ENCODE measurements around the gene CPT1B. TPM values are rescaled to one million over a fixed set of nuclear protein-coding genes. Genes with fewer than 3 reads are reported as not detected.

CPT1B gene
- total RNA-seq, 4 donors from 2014 or later = 53.4 to 134 (median 63.7) TPM

DNA sequence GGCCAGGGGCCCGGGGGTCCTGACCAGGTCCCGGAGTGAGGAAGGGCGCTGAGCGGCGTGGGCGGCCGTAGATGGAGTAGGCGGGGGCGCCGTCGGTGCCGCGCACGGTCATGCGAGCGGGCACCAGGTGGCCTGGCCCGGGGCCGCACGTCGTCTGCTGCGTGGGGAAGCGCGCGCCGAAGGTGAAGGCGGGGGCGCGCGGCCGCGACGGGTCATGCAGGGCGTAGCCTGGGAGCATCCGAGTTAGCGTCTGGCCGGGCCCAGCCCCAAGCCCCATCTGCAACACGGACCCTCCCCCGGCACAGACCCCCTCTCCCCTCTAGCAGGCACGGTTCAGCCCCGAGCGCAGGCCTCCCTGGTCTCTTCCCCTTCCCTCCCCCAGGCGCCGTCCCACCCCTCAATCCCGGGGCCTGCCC, 46.7 kb downstream of the CPT1B start:
- Histone ChIP-seq H3K36me3 (no peaks in the 10 kb centered on the region), H3K27me3 (peaks cover 47 to 57% (median 49%) of the 10 kb centered on the region in 3 donors), H3K9me3 (no peaks in the 10 kb centered on the region), H3K4me1 (peaks cover 10 to 15% of the 10 kb centered on the region in 2 donors), H3K4me3 (peak overlapping the region; percentile 52 to 70 (median 58)), H3K27ac (peak overlapping the region; percentile 79 to 86 (median 82))
- TF ChIP-seq, protein P1, sequence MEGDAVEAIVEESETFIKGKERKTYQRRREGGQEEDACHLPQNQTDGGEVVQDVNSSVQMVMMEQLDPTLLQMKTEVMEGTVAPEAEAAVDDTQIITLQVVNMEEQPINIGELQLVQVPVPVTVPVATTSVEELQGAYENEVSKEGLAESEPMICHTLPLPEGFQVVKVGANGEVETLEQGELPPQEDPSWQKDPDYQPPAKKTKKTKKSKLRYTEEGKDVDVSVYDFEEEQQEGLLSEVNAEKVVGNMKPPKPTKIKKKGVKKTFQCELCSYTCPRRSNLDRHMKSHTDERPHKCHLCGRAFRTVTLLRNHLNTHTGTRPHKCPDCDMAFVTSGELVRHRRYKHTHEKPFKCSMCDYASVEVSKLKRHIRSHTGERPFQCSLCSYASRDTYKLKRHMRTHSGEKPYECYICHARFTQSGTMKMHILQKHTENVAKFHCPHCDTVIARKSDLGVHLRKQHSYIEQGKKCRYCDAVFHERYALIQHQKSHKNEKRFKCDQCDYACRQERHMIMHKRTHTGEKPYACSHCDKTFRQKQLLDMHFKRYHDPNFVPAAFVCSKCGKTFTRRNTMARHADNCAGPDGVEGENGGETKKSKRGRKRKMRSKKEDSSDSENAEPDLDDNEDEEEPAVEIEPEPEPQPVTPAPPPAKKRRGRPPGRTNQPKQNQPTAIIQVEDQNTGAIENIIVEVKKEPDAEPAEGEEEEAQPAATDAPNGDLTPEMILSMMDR (IDR thresholded peaks at IDR 0.05 in 4 of 5, conservative IDR thresholded peaks at IDR 0.05 in 1 of 5) = no peak
- TF ChIP-seq POLR2A (IDR thresholded peaks at IDR 0.05) = no peak
- in situ Hi-C loops (cut with MboI; ENCODE audit: low sequenced_read_pairs in 4 of 4) (no loop called here), intact Hi-C loops (cut with DNase I; ENCODE audit: low total_unique reads) (no loop called here)
- DNase-seq (no peak), ATAC-seq (peak in 1 of 2 donors; percentile 10)

- Histone ChIP-seq H3K4me3 (peak overlapping the region; percentile 52 to 70 (median 58)), H3K27ac (peak overlapping the region; percentile 79 to 86 (median 82)), H3K27me3 (peaks cover 47 to 57% (median 49%) of the 10 kb centered on the region in 3 donors), H3K36me3 (no peaks in the 10 kb centered on the region), H3K4me1 (peaks cover 13 to 18% of the 10 kb centered on the region in 2 donors), H3K9me3 (no peaks in the 10 kb centered on the region)
- in situ Hi-C loops (cut with MboI; ENCODE audit: low sequenced_read_pairs in 4 of 4) = no loop called here
- DNase-seq (peak; percentile 64 to 71), ATAC-seq (peak; percentile 39 to 64)
- intact Hi-C loops (cut with DNase I; ENCODE audit: low total_unique reads) = no loop called here
- TF ChIP-seq, protein P1 (IDR thresholded peaks at IDR 0.05 in 4 of 5, conservative IDR thresholded peaks at IDR 0.05 in 1 of 5) = no peak
- peak; percentile 57 to 58 for TF ChIP-seq POLR2A (IDR thresholded peaks at IDR 0.05)
Observed at GRCh38 chr22:50530877-50531545, 47.2 kb downstream of the CPT1B start.

GRCh38 chr22:50530580-50530876, 47.7 kb downstream of the CPT1B start:
- H3K36me3 ChIP-seq = no peaks in the 10 kb centered on the region
- intact Hi-C loops (cut with DNase I; ENCODE audit: low total_unique reads) = no loop called here
- DNase-seq = no peak
- ATAC-seq = no peak
- peaks cover 13 to 18% of the 10 kb centered on the region in 2 donors for H3K4me1 ChIP-seq
- H3K4me3 ChIP-seq = peak overlapping the region; percentile 52 to 70 (median 58)
- peaks cover 43 to 57% (median 49%) of the 10 kb centered on the region in 3 donors for H3K27me3 ChIP-seq
- no peak for TF ChIP-seq POLR2A (IDR thresholded peaks at IDR 0.05)
- TF ChIP-seq, protein P1 (IDR thresholded peaks at IDR 0.05 in 4 of 5, conservative IDR thresholded peaks at IDR 0.05 in 1 of 5) = no peak
- in situ Hi-C loops (cut with MboI; ENCODE audit: low sequenced_read_pairs in 4 of 4) = no loop called here
- peak overlapping the region; percentile 79 to 86 (median 82) for H3K27ac ChIP-seq
- H3K9me3 ChIP-seq = no peaks in the 10 kb centered on the region

- intact Hi-C loops (cut with DNase I; ENCODE audit: low total_unique reads) (loop anchor here (5.0 kb wide), 1 partner anchor 97 kb away; the partner anchor contains the start of gene ARSA), in situ Hi-C loops (cut with MboI; ENCODE audit: low sequenced_read_pairs in 4 of 4) (no loop called here)
- DNase-seq (peak in 1 of 2 donors; percentile 64), ATAC-seq (peak in 1 of 2 donors; percentile 9)
- Histone ChIP-seq H3K9me3 (no peaks in the 10 kb centered on the region), H3K27me3 (peaks cover 43 to 55% (median 49%) of the 10 kb centered on the region in 3 donors), H3K27ac (peak within 1 kb of the TSS; percentile 79 to 86 (median 82)), H3K4me1 (peaks cover 13 to 19% of the 10 kb centered on the region in 2 donors), H3K36me3 (no peaks in the 10 kb centered on the region), H3K4me3 (peak within 1 kb of the TSS; percentile 54 to 70 (median 58))
- TF ChIP-seq, protein P1 (IDR thresholded peaks at IDR 0.05 in 4 of 5, conservative IDR thresholded peaks at IDR 0.05 in 1 of 5) = no peak
- peak; percentile 72 to 82 for TF ChIP-seq POLR2A (IDR thresholded peaks at IDR 0.05)
Observed at GRCh38 chr22:50529897-50530579, 48.2 kb downstream of the CPT1B start, which contains the start of gene TYMP. TSS of gene TYMP (minus strand) at chr22:50530012. CDS start at chr22:50529709, 303 bp downstream.
